DND-41 (cell line): ENCODE data around the gene ELAC2.

Experiments used
- CTCF ChIP-seq: IDR thresholded peaks from 2 replicates; pipeline ENCODE4 v1.5.1; 2012; ENCODE audit warnings: borderline replicate concordance, low read length, moderate library complexity, mild to moderate bottlenecking; ENCODE audit not compliant: poor library complexity, severe bottlenecking; ENCODE audit errors: extremely low read depth
- EZH2 ChIP-seq: IDR thresholded peaks from 3 replicates; pipeline ENCODE4 v1.6.1; 2012; ENCODE audit warnings: borderline replicate concordance, low read depth, mild to moderate bottlenecking, moderate library complexity, low read length, inconsistent platforms; ENCODE audit not compliant: severe bottlenecking

GRCh38 chr17:12966413-12966812 lies 51.4 kb downstream of the ELAC2 start:
- TF ChIP-seq CTCF (no peak), EZH2 (no peak)
